ENCODE data around the gene DUSP8.

DUSP8 gene

DNA sequence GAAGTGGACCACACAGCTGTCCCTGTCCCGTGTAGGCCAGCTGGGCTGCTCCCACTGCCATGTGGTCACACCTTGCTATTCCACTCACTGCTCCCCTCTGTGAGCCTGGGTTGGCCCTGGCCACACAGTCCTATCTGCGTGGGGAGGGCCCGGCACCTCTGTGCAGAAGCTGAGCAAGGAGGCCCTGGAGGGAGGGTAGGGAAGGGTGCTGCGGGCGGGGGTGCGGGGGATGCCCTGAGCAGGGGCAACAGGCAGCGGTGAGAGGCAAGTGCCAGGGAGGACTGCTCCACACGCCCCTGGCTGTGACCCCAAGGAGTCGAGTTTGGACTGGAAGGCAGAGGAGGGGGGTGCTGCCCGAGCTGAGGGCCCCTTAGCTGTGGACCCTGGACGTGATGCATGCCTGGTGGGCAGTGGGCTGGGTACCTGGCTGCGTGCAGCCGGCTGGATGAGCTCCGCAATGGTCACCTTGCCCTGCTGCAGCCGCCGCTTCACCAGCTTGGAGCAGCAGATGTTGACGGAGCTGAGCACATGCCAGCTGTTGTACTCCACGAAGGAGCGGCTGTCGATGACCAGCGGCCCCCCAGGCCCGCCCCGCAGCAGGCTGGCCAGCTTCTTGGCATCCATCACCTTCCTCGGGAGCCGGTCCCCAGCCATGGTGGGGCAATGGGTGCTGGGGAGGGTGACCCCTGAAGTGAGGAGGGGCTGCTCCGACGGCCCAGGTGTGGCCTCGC lies 6.7 kb downstream of the DUSP8 start:
- peak in 1 of 5 experiments; percentile 7 for DNase-seq

DNA sequence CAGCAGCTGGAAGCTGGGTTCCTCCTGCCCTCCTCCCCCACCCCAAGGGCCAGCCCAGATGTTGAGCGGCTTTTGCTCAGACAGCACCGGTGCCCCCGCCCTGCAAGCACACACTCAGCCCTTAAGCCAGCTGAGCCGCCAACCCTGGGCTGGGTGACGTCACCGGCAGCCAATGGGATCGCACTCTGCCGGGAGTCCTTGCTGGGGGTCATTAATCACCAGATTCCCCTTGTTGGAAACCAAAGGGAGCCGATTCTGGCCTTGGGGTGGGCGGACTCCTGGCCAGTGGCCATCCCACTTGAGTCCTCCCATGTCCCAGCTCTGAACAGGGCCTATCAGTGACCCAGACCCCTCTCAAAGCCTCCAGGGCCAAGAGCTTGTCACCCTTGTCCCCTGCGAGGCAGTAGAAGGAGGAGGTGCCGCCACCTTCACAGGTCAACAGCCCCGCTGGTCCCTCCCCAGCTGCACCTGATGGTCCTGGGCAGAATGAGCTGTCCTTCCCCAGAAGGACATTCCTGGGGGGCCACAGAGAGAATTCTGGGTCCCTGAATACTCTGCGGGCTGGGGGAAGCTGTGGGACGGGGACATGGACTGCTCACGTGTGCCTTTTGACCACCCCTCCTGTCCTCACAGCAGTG lies 7.4 kb downstream of the DUSP8 start:
- no peak for DNase-seq

GRCh38 chr11:1563697-1564534 lies 8.2 kb downstream of the DUSP8 start:
- peak in 1 of 5 experiments; percentile 9 for DNase-seq

DNA sequence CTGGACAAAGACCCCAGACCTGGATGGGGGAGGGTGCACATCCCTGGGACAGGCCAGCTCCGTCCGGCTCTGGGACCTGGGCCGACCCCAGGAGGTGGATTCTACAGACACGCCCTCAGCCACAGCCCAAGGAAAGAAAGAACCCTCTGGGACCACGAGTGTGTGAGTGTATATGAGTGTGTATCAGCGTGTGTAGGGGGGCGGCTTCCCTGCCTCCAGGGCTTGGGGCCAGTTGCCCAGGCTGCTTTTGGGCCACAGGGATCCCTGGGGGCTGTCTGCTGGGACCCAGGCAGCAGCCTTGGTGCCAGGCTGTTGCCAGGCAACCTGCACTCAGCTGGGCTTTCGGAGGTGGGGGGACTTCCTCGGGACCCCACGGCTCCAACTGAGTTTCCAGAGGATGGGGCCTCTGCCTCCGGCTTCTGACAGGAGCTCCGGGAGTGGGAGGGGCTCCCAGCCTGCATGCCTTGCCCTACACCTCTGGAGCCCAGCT lies 8.9 kb downstream of the DUSP8 start:
- no peak for DNase-seq

- DNase-seq, result no peak
Measured at GRCh38 chr11:1562469-1563148, 9.5 kb downstream of the DUSP8 start.

GRCh38 chr11:1561955-1562354 lies 10.1 kb downstream of the DUSP8 start:
- DNase-seq, result no peak

GRCh38 chr11:1561266-1561665 lies 10.8 kb downstream of the DUSP8 start:
- DNase-seq, result no peak

DNA sequence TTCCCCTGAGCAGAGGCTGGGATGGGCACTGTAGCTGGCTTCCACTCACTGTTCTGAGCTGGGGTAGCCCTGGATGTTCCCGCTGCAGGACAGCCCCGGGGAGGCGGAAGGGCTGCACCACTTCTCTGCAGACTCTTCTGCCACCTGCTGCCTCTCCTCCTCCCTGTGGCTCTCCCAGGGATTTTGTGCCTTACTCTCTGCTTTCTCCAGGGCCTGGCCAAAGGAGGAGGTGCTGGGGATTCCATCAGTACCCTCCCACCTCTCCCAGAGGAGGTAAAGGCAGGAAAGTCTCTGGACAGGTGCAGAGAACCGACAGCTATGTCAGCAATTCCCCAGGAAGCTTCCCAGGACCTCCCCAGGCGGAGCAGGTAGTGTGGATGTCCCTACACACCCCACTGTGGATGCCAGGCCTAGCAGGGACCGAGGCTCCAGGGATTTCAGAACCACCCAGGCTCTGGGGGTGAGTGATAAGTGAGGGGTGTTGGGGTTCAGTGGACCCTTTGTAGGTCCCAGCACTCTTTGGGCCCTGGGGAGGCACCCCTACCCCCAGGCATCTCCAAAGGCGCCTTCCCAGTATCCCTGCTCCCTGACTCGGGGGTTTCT lies 11.3 kb downstream of the DUSP8 start:
- no peak for DNase-seq

- no peak for DNase-seq
Measured at GRCh38 chr11:1560002-1560648, 11.9 kb downstream of the DUSP8 start.

GRCh38 chr11:1559111-1559951 lies 12.7 kb downstream of the DUSP8 start:
- DNase-seq, result no peak

GRCh38 chr11:1558775-1559110 lies 13.3 kb downstream of the DUSP8 start:
- DNase-seq, result no peak

DNA sequence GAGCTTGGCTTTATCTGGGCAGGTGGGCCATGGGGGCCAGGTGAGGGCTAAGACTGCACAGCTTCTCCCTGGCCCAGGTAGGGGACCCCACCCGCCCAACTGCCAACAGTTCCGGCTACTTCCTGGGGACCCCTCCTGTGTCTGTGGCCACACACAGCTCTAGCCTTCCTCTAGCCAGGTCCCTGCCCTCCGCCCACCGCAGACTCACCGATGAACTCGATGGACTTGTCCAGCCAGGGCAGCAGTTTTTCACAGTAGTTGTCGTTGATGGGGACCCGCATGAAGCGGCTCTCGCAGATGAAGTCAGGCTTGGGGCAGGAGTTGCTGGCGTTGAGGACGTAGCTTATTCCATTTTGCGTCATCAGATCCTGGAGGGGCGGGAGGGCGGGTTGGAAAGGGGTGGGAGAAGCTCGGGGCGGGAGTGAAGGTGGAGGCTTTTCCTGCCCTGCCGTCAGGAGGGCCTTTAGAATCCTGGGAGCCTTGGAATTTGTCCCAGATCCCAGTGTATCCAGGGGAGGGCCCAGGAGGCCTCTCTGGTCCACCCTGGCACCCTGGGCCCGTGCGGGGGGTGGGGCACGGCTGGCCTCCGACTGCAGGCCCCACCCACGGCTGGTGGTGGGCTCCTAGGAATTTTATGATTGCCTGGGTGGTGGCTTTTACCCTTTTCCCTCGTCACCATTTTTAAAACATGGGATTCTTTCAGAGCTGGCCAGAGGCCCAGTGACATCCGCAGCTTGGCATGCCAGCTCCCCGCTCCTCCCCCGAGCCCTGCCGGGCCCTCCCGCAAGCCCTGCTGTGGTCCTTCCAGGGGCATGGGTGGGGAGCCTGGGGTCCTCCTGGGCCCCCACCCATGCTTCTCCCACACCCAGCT lies 13.9 kb downstream of the DUSP8 start:
- DNase-seq, result no peak

GRCh38 chr11:1557051-1557884 lies 14.8 kb downstream of the DUSP8 start:
- DNase-seq, result no peak

- no peak for DNase-seq
Measured at GRCh38 chr11:1556278-1556902, 15.7 kb downstream of the DUSP8 start.

DNA sequence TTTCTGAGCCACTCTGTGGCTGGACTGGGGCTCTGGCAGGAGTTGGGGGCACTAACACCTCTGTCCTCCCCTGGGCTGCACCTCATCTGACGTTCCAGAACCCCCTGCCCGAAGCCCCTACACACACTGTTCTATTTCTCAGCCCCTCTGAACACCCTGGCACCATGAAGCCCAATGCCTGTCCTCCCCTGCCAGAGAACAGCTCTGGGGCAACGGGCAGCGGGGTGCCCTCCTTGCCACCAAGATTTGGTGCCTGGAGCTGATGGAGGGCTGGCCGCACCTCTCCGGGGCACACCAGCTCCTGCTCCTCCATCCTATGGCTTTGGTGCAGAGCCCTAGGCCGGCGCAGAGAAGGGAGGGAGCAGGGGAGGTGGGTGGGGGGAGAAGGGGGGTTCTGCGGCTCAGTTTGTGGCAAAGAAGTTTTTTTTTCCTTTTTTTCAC lies 16.3 kb downstream of the DUSP8 start:
- no peak for DNase-seq

GRCh38 chr11:1554981-1555712 lies 16.9 kb downstream of the DUSP8 start:
- no peak for DNase-seq

DNA sequence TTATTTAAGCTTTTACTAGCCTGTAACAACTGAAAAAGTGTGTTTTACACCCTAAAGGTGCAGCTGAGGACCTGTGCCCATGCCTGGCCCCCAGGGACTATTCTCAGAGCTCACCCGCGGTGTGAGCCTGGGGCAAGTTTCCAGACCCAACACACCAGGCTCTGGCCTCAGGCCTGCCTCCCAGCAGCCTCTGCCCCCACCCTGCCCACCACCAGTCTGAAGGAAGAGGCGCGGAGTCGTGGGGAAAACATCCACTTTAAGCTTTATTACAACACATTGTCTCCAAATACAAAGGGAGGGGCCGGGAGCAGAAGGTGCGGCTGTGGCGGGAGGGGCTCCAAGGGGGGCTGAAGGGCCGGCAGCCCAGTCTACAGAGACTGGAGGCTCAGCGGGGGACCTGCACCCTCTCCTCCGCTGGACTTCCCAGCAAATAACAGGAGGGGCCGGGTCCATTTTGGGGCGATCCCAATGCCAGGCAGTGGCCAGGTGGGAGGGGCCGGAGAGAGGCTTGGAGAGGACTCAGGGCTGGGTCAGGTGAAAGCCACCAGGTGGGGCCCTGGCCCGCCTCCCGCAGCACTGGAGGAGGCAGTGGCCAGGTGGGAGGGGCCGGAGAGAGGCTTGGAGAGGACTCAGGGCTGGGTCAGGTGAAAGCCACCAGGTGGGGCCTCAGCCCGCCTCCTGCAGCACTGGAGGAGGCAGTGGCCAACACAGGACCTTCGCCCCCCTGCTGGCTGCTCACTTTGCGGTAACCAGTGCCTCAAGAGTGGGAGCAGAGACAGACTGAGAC lies 18.1 kb downstream of the DUSP8 start:
- DNase-seq, result no peak

Data from T-helper 2 cell (primary cell).